HG02623 (cell line): ENCODE data around the gene NOTO.
"Not testable (repeated sequence)": the region's sequence is repeated elsewhere in the genome, so short reads cannot be mapped to it uniquely, and the experiment has no call there.

Source experiments
- ATAC-seq: cut with Tn5 transposase; IDR thresholded peaks from one replicate; pipeline ENCODE4 v1.9.1; 2021; ENCODE audit warnings: moderate library complexity; ENCODE audit not compliant: unreplicated experiment

The NOTO gene, protein sequence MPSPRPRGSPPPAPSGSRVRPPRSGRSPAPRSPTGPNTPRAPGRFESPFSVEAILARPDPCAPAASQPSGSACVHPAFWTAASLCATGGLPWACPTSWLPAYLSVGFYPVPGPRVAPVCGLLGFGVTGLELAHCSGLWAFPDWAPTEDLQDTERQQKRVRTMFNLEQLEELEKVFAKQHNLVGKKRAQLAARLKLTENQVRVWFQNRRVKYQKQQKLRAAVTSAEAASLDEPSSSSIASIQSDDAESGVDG

DNA sequence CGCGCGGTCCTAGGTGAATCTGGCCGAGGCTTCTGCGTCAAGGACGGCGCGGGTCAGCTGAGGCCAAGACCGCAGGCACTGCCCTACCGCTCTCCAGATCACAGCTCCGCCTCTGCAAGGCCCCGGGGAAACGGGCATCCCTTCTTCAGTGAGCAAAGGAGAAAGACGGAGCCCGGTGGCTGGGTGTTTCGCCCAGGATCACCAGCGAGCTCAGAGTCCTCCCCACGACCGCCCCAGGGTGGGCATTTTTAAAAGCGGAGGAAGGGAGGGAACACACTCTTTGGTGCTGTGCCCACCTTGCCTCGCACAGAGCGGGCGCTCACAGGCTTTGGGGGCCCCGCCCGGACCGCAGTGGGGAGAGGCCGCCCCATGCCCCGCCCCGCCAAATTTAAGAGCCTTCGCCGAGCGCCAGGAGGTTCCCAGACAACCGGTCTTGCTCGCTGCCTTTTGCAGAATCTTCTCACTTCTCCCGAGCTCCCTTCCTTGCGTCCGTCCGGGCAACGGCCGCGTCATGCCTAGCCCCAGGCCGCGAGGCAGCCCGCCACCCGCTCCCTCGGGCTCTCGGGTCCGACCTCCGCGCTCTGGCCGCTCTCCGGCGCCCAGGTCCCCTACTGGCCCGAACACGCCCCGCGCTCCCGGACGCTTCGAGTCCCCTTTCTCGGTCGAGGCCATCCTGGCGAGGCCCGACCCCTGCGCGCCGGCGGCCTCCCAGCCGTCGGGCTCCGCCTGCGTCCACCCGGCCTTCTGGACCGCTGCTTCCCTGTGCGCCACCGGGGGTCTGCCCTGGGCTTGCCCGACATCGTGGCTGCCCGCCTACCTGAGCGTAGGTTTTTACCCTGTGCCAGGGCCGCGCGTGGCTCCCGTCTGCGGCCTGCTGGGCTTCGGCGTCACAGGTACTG lies at the start of gene NOTO:
TSS of gene NOTO (plus strand) at position 419 of the 899 bp plus-strand sequence. CDS start at position 512, 93 bp downstream.
- no peak for ATAC-seq

DNA sequence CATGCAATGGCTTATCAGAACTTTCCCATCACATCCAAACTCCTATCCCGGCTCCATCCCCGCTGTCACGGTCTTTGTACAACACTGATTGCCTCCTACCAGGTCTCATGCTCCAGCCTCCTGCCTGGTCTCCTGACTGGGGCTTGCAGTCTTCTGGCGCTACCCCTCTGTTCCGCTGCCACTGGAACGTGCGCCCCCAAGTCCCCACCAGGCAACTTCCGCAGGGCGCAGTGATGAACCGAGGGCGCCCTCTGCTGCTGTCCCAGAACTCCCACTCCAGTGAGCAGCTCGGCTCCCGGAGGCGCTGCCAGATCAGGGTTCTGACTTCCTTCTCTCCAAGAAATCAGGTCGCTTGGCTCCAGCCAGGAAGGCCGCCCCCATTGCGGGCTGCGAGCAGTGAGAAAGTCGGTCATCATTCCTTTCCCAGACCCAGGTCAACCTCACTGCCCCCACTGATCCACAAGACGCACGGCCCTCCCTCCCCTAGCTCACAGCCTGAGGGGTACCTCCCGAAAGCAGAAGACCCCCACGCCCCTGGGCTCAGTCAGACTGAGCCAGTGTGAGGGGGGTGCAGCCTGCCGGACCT lies 45.7 kb upstream of the NOTO start:
- ATAC-seq, result no peak

DNA sequence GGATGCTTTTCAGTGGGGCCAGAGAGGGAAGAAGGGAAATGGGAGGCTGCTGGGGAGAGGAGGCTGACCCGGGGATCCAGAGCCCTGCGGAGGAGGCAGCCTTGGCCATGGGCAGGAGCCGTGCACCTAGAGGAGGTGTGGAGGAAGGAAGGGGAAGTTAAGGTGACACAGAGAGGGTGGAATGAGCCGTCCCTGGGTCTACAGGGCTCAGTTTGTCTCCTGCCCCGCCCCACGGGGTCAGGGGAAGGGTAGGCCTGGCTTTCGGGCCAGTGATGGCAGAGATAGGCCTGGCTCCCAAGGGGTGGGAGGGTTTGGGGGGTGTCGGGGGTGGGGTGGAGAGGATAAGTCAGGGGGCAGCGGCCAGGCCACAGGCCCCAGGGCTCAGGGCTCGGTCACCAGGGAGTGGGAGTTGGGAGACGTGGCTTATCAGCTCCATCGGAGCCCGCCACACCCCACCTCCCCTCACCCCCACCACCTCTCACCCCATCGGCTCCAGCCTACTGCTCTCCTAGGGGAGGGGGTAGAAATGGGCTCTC lies 39.5 kb upstream of the NOTO start:
- ATAC-seq, result no peak

DNA sequence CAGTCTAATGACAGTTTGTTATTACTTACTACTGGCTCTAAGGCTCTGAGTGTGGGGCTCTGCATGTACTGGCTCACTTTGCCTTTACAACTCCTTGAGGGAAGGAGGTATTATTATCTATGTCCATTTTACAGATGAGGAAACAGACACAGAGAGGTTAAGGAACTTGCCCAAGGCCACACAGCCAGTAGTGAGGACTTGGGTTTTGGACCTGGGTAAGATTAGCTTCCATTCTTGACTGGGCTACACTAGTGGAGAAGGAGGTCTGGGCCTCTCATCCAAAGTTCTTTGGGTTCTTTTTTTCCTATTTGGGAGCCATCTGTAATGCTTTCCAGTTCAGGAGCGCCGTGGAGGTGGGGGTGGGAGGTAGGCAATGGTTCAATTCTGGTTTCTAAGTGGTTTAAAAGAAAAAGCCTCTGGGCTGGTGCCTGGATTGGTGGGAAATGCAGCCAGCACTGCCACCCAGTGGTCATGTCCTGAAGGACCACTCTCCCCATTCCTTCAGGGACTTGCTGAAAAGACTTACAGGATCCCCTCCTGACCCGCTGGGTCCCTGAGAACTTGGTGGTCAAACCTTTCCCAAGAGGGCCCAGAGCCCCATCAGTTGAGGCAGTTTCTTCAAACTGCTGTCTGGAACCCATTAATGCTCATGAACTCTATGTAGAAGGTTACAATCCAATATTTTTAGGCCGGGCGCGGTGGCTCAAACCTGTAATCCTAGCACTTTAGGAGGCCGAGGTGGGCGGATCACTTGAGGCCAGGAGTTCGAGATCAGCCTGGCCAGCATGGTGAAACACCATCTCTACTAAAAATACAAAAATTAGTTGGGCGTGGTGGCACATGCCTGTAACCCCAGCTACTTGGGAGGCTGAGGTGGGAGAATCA lies 38.6 kb upstream of the NOTO start:
- ATAC-seq, result peak; percentile 84

DNA sequence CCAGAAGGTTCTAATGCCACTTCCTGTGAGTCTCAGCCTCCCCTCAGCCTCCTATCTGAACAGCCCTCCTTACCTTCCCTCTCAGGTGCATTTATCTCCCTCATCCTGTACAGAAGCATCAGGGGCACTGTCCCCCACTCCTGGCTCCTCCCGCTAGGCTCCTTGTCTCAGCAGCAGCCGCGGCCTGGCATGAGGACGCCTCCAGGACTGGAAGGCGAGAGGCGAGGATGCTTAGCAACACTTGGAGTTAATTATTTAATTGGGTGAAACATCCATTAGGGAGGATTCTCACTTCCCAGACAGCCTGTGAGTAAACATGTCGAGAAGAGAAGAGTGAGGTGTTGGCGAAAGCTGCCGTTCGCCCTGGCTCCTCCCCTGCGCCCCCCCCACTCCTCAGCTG lies 36.4 kb upstream of the NOTO start:
- ATAC-seq, result not testable (repeated sequence)

DNA sequence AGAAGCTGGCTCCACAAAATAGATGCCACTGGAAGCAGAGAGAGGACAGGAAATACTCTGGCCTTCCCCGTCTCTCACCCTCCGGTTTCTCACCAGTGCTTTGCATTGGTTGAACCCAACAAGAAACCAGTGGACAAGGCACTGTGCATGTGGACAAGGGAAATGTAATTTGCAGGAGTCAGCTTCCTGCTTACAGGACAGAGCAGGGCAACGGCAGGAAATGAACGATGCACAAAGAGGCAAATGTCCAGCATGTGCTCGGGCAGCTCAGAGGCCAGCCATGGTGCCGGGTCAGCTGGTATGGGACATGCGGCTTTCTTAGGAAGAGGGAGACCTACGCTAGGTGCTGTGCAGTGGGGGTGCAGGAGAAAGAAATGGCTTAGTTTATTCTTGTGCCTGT lies 35.6 kb upstream of the NOTO start:
- ATAC-seq, result not testable (repeated sequence)

DNA sequence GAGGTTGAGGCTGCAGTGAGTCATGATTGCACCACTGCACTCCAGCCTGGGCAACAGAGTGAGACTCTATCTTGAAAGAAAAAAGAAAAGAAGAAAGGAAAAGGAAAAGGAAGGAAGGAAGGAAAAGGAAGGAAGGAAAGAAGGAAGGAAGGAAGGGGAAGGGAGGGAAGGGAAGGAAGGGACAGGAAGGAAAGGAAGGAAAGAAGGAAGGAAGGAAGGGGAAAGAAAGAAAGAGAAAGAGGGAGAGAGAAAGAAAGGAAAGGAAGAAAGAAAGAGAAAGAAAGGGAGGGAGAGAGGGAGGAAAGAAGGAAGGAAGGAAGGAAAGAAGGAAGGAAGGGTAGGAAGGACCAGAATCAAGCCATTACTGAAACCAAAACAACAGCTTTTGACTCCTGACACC lies 34.0 kb upstream of the NOTO start:
- ATAC-seq, result not testable (repeated sequence)

DNA sequence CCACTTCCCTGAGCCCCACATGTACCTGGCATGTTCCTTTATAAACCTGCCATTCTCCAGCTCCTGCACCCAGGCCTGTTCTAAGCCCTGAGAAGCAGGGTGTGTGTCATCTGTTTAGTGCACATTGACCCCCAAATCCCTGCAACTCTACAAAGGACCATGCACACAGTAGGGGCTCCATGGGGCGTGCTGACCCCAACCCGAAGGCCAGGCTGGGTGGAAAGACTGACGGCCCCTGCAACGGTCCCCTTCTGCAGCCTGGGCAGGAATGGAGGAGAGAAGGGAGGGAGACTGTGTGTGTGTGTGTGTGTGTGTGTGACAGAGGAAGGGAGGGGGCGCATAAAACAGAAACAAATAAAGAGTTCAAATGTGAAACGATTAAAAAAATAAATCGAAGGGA lies 32.0 kb upstream of the NOTO start:
- not testable (repeated sequence) for ATAC-seq

DNA sequence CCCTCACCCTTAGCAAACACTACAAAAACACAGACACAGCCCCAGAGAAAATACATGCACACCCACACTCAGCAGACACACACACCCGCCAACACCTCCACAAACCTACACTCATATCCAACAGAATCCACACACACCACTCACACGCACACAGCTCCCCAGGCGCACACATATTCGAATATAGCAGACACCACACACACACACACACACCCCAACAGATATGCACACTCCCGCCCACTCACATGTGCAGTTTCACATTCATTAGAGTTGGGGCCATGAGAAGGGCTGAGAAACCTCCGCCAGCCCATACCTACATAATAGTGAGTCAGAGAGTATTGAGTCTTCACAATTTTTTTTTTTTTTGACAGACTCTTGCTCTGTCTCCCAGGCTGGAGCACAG lies 29.4 kb upstream of the NOTO start:
- ATAC-seq, result no peak

DNA sequence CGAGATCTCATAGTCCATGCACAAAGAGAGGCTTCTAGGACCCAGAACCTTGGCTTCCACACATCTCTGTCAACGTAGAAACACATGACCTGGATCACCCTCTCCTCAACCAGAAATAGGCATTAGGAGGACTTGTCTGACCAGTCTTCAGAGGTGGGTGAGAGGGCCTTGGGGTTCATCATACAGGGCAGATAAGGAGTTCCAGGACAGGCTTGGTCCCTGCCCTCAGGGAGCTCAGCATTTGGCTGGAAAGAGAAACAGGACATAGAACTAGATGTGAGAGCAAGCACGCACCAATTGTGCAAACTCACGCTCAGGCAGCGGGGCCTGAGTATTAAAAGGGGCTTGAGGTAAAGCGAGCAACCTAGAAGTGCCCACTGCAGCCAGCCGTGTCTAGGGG lies 28.6 kb upstream of the NOTO start:
- ATAC-seq, result no peak

DNA sequence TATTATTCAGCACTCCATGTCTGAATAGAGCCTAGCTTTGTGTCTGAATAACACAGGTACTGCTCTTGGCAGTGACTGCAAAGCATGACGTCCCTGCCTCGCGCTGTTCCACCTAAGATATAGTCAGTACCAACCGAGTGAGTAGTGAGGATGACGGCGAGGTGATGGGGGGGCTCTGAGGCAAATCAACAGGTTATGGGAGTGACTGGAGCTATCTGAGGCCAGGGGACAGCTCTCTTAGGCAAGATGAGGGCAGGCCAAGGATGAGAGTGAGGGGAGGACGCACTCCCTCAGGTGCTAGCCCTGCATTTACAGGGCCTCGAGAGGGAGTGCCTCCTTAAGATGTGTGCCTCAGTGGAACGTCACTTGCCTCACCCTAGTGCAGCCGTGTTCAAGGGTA lies 28.1 kb upstream of the NOTO start:
- ATAC-seq, result no peak

DNA sequence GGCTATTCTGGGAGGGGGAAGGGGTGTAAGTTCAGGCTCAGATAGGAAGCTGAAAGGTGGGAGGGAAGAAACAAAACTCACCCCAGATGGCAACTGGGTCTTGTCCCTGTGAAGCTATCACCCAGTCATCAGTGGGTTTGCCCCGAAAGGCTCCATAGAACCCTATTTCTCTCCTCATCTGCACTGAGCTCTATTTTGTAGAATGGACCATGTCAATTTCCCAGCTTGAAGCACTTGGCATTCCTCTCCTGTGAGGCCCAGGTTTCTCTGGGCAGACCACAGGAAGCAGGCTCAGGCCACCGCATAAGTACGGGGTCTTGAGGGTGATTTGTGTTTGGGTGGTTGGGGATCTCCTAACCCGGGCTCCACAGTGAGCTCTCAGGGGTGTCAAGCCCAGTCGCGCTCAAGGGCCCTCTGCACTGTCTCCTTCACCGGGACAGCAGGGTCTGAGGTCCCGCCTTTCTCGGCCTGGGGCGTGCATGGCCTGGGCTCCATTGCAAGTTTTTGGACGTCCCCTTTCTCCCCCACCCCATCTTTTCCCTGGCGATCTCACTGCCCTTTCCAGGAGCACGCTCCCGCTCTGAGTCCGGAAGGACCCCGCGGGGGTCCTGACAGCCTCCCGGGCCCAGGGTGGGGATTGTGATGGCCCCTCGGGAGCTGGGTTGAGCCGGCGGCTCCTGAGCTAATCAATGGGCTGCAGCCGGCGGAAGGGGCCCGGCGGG lies 27.3 kb upstream of the NOTO start:
- no peak for ATAC-seq

DNA sequence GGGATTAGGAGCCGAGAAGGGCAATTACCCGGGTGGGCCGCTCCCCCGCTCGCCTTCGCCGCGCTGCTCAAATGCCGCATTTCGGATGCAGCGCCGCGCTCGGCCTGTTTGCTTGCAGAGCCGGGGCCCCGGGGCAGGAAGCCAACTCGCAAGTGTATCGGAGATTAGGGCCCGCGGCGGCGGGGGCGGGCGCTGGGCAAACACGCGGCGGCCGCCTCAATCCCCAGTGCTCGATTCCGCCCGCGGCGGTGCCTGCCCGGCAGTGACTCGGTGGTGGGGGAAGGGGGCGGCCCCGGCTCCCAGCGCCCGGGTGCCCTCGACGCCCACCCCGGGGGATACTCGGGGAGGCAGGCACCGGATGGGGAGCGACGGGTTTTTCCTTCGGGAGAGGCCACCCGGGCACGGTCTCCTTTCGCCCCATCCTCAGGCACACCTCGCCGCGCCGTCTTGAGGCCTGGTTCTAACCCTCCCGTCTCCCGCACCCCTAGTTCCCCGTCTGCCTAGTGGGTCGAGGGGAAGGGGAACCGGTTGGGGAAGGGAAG lies 26.6 kb upstream of the NOTO start:
- ATAC-seq, result no peak

DNA sequence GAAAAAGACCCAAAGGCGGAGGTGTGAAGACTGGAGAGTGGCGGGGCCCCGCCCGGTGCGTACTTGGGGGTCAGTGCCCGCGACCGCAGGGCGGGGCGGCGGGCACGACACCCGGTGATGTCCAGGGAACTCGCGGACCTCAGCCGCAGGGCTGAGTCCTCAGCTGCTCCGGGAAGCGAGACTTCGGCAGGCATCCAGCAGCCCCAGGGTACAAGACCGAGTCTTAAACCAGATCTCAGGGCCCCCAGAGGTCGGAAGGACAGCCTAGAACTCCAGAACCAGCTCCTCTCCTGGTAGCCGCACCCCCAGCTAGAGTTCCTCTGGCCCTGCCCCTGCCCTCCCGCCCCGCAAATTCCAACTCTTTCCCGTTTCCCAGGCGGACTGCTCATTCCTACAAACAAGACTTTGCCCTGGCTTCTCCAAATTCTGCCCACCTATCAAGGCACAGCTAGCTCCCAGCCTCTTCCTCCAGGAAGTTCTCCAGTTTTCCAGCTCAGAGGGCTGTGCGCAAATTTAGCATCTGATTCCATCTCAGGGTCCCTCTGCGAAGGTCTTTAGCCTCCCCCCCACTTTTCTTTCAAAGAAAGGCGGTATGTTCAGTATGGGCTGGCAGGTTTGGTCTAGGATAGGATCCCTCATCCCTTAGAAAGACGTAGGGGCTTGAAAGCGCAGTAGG lies 26.0 kb upstream of the NOTO start:
- no peak for ATAC-seq

DNA sequence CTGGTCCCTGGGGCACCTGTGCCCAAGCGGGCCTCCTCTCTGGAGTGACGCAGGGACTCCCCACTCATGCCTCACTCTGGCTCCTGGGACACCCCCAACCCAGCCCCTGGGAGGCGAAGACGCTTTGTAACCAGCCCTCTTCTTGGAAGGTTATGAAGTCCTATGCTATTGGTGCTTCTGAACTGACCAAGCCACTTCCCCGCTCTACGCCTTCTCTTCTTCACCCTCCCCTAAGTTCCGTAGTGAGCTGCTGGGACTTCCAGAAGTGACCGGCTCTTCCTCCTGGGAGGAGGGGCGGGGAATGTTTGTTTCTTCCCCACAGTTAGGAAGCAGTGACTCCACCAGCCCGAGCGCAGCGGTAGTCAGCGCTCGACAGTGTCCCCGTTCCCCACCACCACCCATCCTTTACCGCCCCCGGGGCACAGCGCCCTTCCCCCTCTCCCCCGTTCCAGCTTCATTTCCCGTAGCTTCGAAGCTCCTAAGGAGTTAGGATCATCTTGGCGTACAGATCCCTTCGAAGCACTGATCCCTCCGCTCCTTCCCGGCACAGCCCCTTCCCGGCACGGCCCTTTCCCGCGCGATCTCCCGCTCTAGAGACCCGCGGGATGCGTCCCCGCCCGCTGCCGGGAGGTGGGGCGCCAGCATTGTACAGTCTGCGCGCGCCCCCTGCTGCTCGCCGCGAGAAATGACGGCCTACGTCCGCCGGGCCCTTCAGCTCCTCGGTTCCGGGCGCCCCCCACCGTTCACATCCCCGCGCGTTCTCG lies 25.3 kb upstream of the NOTO start:
- ATAC-seq, result peak; percentile 84

DNA sequence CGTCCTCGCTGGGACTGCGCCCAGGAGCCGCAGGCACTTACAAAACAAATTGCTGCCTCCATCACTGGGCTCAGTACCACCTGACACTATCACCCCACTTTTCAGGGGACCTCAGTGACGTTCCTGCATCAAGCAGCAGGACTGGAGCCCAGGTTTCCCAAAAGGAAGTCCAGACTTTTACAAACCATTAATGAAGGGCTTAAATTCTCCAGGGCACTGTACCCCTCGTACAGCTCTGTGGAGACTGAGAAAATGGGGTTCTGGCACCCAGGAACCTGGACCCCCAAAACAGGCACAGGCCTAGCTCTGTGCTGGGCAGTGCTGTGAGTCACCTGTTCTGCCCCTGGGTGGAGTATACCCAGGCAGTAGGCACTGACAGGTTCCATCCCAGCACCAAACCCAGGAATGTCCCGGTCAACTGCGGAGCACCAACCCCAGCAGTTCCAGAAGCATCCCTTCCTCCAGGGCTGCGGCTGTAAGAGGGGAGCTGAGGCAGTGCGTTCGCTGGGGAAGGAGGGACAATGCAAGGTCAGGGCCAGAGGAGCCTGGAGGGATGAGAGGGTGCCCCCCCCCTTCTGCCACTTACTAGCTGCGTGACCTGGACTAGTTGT lies 24.6 kb upstream of the NOTO start:
- ATAC-seq, result no peak

DNA sequence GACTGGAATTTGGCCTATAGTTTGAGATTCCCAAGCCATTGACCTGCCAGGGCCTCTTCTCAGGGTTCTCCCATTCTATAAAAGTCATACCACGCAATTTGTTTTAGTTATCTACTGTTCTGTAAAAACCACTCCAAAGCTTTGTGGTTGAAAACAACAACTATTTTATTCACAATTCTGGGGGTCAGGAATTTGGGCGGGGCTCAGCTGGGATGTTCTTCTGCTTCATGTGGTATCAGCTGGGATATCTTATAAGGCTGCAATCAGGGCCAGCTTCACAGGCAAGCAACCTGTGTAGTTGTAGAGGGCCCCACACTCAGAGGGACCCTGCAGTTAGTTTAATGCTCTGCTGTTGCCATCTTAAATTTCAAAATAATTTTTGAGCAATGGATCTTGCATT lies 16.4 kb upstream of the NOTO start:
- ATAC-seq, result no peak

DNA sequence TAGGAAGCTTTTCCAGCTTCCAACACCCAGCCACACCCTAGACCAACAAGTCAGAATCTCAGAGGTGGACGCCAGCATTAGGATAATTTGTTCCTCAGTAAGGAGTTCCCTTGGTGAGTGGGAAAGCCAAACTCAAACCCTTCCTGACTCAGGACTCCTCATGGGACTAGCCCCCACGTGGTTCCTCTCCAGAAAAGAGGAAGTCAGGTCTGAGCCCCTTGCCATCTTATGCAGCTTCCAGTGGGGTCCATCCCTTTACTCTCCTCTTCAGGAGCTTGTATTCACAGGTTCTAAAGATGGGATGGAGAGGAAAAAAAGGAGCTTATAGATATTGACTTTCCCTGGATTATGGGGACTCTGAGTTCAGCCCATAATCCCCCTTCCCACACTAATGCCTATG lies 14.8 kb upstream of the NOTO start:
- no peak for ATAC-seq
